Measurements from ENCODE around the gene ABLIM1.

The ABLIM1 gene

GRCh38 chr10:114654822-114655575 is 3.1 kb downstream of the ABLIM1 start:
- no peak for TF ChIP-seq CTCF (IDR thresholded peaks at IDR 0.05; ENCODE audit: low read depth, low read length, missing control alignments)
- DNase-seq (ENCODE audit: low read depth) = no peak
- H3K4me3 ChIP-seq (ENCODE audit: low read depth, low read length) = no peak overlapping the region

GRCh38 chr10:114653926-114654325 is 4.1 kb downstream of the ABLIM1 start:
- no peak for TF ChIP-seq CTCF (IDR thresholded peaks at IDR 0.05; ENCODE audit: low read depth, low read length, missing control alignments)
- no peak for DNase-seq (ENCODE audit: low read depth)
- H3K4me3 ChIP-seq (ENCODE audit: low read depth, low read length) = no peak overlapping the region

GRCh38 chr10:114652402-114653368 is 5.4 kb downstream of the ABLIM1 start:
- no peak for TF ChIP-seq CTCF (IDR thresholded peaks at IDR 0.05; ENCODE audit: low read depth, low read length, missing control alignments)
- DNase-seq (ENCODE audit: low read depth) = no peak

GRCh38 chr10:114650831-114651230 is 7.2 kb downstream of the ABLIM1 start:
- H3K4me3 ChIP-seq (ENCODE audit: low read depth, low read length) = no peak overlapping the region
- no peak for DNase-seq (ENCODE audit: low read depth)
- no peak for TF ChIP-seq CTCF (IDR thresholded peaks at IDR 0.05; ENCODE audit: low read depth, low read length, missing control alignments)

More at GRCh38 chr10:114652402-114653368, 5.4 kb downstream of the ABLIM1 start:
- H3K4me3 ChIP-seq (ENCODE audit: low read depth, low read length) = no peak overlapping the region

- no peak overlapping the region for H3K4me3 ChIP-seq (ENCODE audit: low read depth, low read length)
- no peak for DNase-seq (ENCODE audit: low read depth)
- TF ChIP-seq CTCF (IDR thresholded peaks at IDR 0.05; ENCODE audit: low read depth, low read length, missing control alignments) = no peak
Observed at GRCh38 chr10:114650266-114650665, 7.8 kb downstream of the ABLIM1 start.

GRCh38 chr10:114649217-114649903 is 8.7 kb downstream of the ABLIM1 start:
- TF ChIP-seq CTCF (IDR thresholded peaks at IDR 0.05; ENCODE audit: low read depth, low read length, missing control alignments) = no peak
- H3K4me3 ChIP-seq (ENCODE audit: low read depth, low read length) = no peak overlapping the region

More at GRCh38 chr10:114649217-114649903, 8.7 kb downstream of the ABLIM1 start:
- no peak for DNase-seq (ENCODE audit: low read depth)
